ENCODE results near the gene PNPLA3.
A peak's percentile ranks its signal among the peaks of the same experiment; 100 is the strongest.

PNPLA3 gene

GRCh38 chr22:43969021-43969878 is 45.6 kb downstream of the PNPLA3 start:
- DNase-seq, result no peak

- DNase-seq, result no peak
Measured at GRCh38 chr22:43969989-43970755, 46.6 kb downstream of the PNPLA3 start.

GRCh38 chr22:43971112-43971511 is 47.5 kb downstream of the PNPLA3 start:
- DNase-seq, result no peak

GRCh38 chr22:43972931-43973462 is 49.4 kb downstream of the PNPLA3 start:
- DNase-seq, result no peak

GRCh38 chr22:43974028-43974545 is 50.5 kb downstream of the PNPLA3 start:
- DNase-seq, result no peak

GRCh38 chr22:43975041-43975440 is 51.4 kb downstream of the PNPLA3 start:
- no peak for DNase-seq

GRCh38 chr22:43976861-43977795 is 53.5 kb downstream of the PNPLA3 start:
- DNase-seq, result no peak

GRCh38 chr22:43978558-43978957 is 55.0 kb downstream of the PNPLA3 start:
- DNase-seq, result no peak

GRCh38 chr22:43980579-43980978 is 57.0 kb downstream of the PNPLA3 start:
- no peak for DNase-seq

- no peak for DNase-seq
Measured at GRCh38 chr22:43980996-43981395, 57.4 kb downstream of the PNPLA3 start.

- DNase-seq, result no peak
Measured at GRCh38 chr22:43983808-43984207, 60.2 kb downstream of the PNPLA3 start.

- DNase-seq, result peak; percentile 44
Measured at GRCh38 chr22:43985532-43985931, 61.9 kb downstream of the PNPLA3 start.

GRCh38 chr22:43988116-43988820 is 64.7 kb downstream of the PNPLA3 start:
- DNase-seq, result no peak

- DNase-seq, result no peak
Measured at GRCh38 chr22:43988960-43989359, 65.4 kb downstream of the PNPLA3 start.

GRCh38 chr22:43990044-43990443 is 66.4 kb downstream of the PNPLA3 start:
- DNase-seq, result no peak

GRCh38 chr22:43991316-43992020 is 67.9 kb downstream of the PNPLA3 start:
- DNase-seq, result no peak

GRCh38 chr22:43992331-43992821 is 68.8 kb downstream of the PNPLA3 start:
- DNase-seq, result no peak

GRCh38 chr22:43993072-43993760 is 69.6 kb downstream of the PNPLA3 start:
- DNase-seq, result peak; percentile 32

GRCh38 chr22:43994006-43994405 is 70.4 kb downstream of the PNPLA3 start:
- no peak for DNase-seq

GRCh38 chr22:43994416-43994815 is 70.8 kb downstream of the PNPLA3 start:
- DNase-seq, result no peak
